NB4 (cell line): ENCODE results near the gene HDAC8.

ENCODE experiments used
- CTCF ChIP-seq: IDR thresholded peaks from one replicate; pipeline ENCODE4 v1.5.1; 2012; ENCODE audit warnings: low read depth, low read length
- MYC ChIP-seq: IDR thresholded peaks from 2 replicates; pipeline ENCODE4 v1.6.1; 2011; ENCODE audit warnings: low read depth, low read length
- POLR2A ChIP-seq: IDR thresholded peaks from 2 replicates; pipeline ENCODE4 v1.6.1; 2011; ENCODE audit warnings: mild to moderate bottlenecking; ENCODE audit not compliant: insufficient read length; ENCODE audit errors: extremely low read depth

GRCh38 chrX:72305286-72306084 is 267.2 kb downstream of the HDAC8 start, which contains the start of gene CITED1:
- TF ChIP-seq CTCF (no peak), MYC (no peak), POLR2A (no peak)
